ENCODE measurements around the gene COL2A1. TPM values are rescaled to one million over a fixed set of nuclear protein-coding genes. Genes with fewer than 3 reads are reported as not detected.

The COL2A1 gene
- total and polyA plus RNA-seq, 5 donors from 2014 or later = not detected

- H3K4me1 ChIP-seq (ENCODE audit: control insufficient read depth, insufficient read depth, low read length, poor library complexity, severe bottlenecking) = peaks cover 17% of the 10 kb centered on the region
- no peak overlapping the region for H3K4me3 ChIP-seq (ENCODE audit: low read depth, low read length)
- DNase-seq (peak in 2 of 3 donors; percentile 52 to 85), ATAC-seq (ENCODE audit: low read depth in 2 of 2) (peak; percentile 87 to 92)
- no peaks in the 10 kb centered on the region for H3K27me3 ChIP-seq (ENCODE audit: control insufficient read depth, insufficient read depth, low read length)
- H3K9me3 ChIP-seq (ENCODE audit: control insufficient read depth in 2 of 2, low read length in 2 of 2) = no peaks in the 10 kb centered on the region
- peaks cover 8 to 28% (median 14%) of the 10 kb centered on the region in 4 donors for H3K4me1 Mint-ChIP-seq
- H3K4me3 Mint-ChIP-seq = peak overlapping the region in 1 of 4 donors; percentile 46
- H3K27ac ChIP-seq (ENCODE audit: insufficient read depth, low read length, poor library complexity, severe bottlenecking) = no peak overlapping the region
- no peaks in the 10 kb centered on the region for H3K9me3 Mint-ChIP-seq
- no peaks in the 10 kb centered on the region for H3K36me3 ChIP-seq (ENCODE audit: control insufficient read depth, insufficient read depth, low read length)
- peak overlapping the region in 2 of 3 donors; percentile 66 to 68 for H3K27ac Mint-ChIP-seq
- no peaks in the 10 kb centered on the region for H3K36me3 Mint-ChIP-seq
- peaks cover 19% of the 10 kb centered on the region for H3K27me3 Mint-ChIP-seq
Measured at GRCh38 chr12:47990351-47991105, 13.7 kb downstream of the COL2A1 start.

DNA sequence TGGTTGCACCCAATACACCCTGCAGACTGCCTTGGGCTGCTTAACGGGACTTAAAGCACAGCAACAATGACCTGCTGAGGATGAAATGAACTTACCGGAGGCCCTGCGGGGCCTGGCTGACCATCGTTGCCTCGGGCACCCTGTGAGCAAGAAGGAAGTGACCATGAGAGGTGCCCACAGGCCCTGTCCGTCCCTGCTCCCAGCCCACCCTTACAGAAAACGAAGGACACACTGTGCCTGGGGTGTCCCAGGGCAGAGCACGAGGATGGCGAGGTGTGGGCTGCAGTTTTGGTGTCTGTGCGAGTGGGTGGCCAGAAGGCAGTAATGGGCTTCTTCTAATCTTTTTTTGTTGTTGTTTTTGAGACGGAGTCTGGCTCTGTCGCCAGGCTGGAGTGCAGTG, 14.6 kb downstream of the COL2A1 start:
- no peak for ATAC-seq (ENCODE audit: low read depth in 2 of 2)
- Histone ChIP-seq H3K9me3 (ENCODE audit: control insufficient read depth in 2 of 2, low read length in 2 of 2) (no peaks in the 10 kb centered on the region), H3K4me1 (ENCODE audit: control insufficient read depth, insufficient read depth, low read length, poor library complexity, severe bottlenecking) (peaks cover 17% of the 10 kb centered on the region), H3K27me3 (ENCODE audit: control insufficient read depth, insufficient read depth, low read length) (no peaks in the 10 kb centered on the region), H3K27ac (ENCODE audit: insufficient read depth, low read length, poor library complexity, severe bottlenecking) (no peak overlapping the region), H3K36me3 (ENCODE audit: control insufficient read depth, insufficient read depth, low read length) (no peaks in the 10 kb centered on the region), H3K4me3 (ENCODE audit: low read depth, low read length) (no peak overlapping the region)
- H3K27ac Mint-ChIP-seq = peak overlapping the region; percentile 42 to 68 (median 48)
- DNase-seq = no peak
- no peaks in the 10 kb centered on the region for H3K36me3 Mint-ChIP-seq
- H3K4me1 Mint-ChIP-seq = peaks cover 8 to 28% (median 14%) of the 10 kb centered on the region in 4 donors
- H3K9me3 Mint-ChIP-seq = no peaks in the 10 kb centered on the region
- no peak overlapping the region for H3K4me3 Mint-ChIP-seq
- peaks cover 11% of the 10 kb centered on the region for H3K27me3 Mint-ChIP-seq

- Histone ChIP-seq H3K27me3 (ENCODE audit: control insufficient read depth, insufficient read depth, low read length) (no peaks in the 10 kb centered on the region), H3K36me3 (ENCODE audit: control insufficient read depth, insufficient read depth, low read length) (no peaks in the 10 kb centered on the region), H3K27ac (ENCODE audit: insufficient read depth, low read length, poor library complexity, severe bottlenecking) (no peak overlapping the region), H3K4me1 (ENCODE audit: control insufficient read depth, insufficient read depth, low read length, poor library complexity, severe bottlenecking) (peaks cover 17% of the 10 kb centered on the region), H3K9me3 (ENCODE audit: control insufficient read depth in 2 of 2, low read length in 2 of 2) (no peaks in the 10 kb centered on the region), H3K4me3 (ENCODE audit: low read depth, low read length) (no peak overlapping the region)
- Mint-ChIP-seq H3K4me1 (peaks cover 8 to 28% (median 14%) of the 10 kb centered on the region in 4 donors), H3K4me3 (no peak overlapping the region), H3K36me3 (no peaks in the 10 kb centered on the region), H3K27ac (peak overlapping the region in 1 of 3 donors; percentile 48), H3K27me3 (peaks cover 9% of the 10 kb centered on the region), H3K9me3 (no peaks in the 10 kb centered on the region)
- DNase-seq (no peak), ATAC-seq (ENCODE audit: low read depth in 2 of 2) (no peak)
Measured at GRCh38 chr12:47989023-47989417, 15.3 kb downstream of the COL2A1 start.

GRCh38 chr12:47988073-47989022, 15.9 kb downstream of the COL2A1 start:
- no peaks in the 10 kb centered on the region for H3K27me3 ChIP-seq (ENCODE audit: control insufficient read depth, insufficient read depth, low read length)
- Mint-ChIP-seq H3K4me1 (peaks cover 8 to 28% (median 14%) of the 10 kb centered on the region in 4 donors), H3K9me3 (no peaks in the 10 kb centered on the region), H3K4me3 (peak overlapping the region in 1 of 4 donors; percentile 36), H3K36me3 (no peaks in the 10 kb centered on the region), H3K27me3 (peaks cover 5% of the 10 kb centered on the region), H3K27ac (peak overlapping the region in 2 of 3 donors; percentile 76 to 90)
- no peak for DNase-seq
- peaks cover 17% of the 10 kb centered on the region for H3K4me1 ChIP-seq (ENCODE audit: control insufficient read depth, insufficient read depth, low read length, poor library complexity, severe bottlenecking)
- H3K36me3 ChIP-seq (ENCODE audit: control insufficient read depth, insufficient read depth, low read length) = no peaks in the 10 kb centered on the region
- no peak overlapping the region for H3K4me3 ChIP-seq (ENCODE audit: low read depth, low read length)
- H3K9me3 ChIP-seq (ENCODE audit: control insufficient read depth in 2 of 2, low read length in 2 of 2) = no peaks in the 10 kb centered on the region
- no peak for ATAC-seq (ENCODE audit: low read depth in 2 of 2)
- H3K27ac ChIP-seq (ENCODE audit: insufficient read depth, low read length, poor library complexity, severe bottlenecking) = no peak overlapping the region

- Histone ChIP-seq H3K27ac (ENCODE audit: insufficient read depth, low read length, poor library complexity, severe bottlenecking) (no peak overlapping the region), H3K27me3 (ENCODE audit: control insufficient read depth, insufficient read depth, low read length) (no peaks in the 10 kb centered on the region), H3K4me1 (ENCODE audit: control insufficient read depth, insufficient read depth, low read length, poor library complexity, severe bottlenecking) (peaks cover 17% of the 10 kb centered on the region), H3K4me3 (ENCODE audit: low read depth, low read length) (no peak overlapping the region), H3K36me3 (ENCODE audit: control insufficient read depth, insufficient read depth, low read length) (no peaks in the 10 kb centered on the region), H3K9me3 (ENCODE audit: control insufficient read depth in 2 of 2, low read length in 2 of 2) (no peaks in the 10 kb centered on the region)
- no peaks in the 10 kb centered on the region for H3K9me3 Mint-ChIP-seq
- H3K36me3 Mint-ChIP-seq = no peaks in the 10 kb centered on the region
- ATAC-seq (ENCODE audit: low read depth in 2 of 2) (no peak), DNase-seq (no peak)
- H3K27ac Mint-ChIP-seq = peak overlapping the region in 1 of 3 donors; percentile 46
- H3K27me3 Mint-ChIP-seq = peaks cover 5% of the 10 kb centered on the region
- H3K4me1 Mint-ChIP-seq = peaks cover 8 to 28% (median 14%) of the 10 kb centered on the region in 4 donors
- H3K4me3 Mint-ChIP-seq = no peak overlapping the region
Measured at GRCh38 chr12:47987411-47988072, 16.7 kb downstream of the COL2A1 start.

DNA sequence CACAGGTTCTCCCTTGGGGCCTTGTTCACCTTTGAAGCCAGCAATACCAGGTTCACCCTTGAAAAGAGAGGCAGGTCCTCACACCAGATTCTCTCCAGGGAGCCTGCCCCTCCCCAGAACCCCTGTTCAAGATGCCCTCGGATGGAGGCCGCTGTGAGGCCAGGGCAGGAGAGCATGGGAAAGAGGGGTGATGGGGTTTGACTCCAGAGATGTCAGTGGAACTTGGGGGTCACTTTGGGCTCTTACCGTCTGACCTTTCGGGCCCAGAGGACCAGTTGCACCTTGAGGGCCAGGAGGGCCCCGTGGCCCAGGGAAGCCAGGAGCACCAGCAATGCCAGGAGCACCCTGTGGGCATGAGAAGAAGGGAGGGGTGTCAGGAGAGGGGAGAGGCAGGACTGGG, 17.4 kb downstream of the COL2A1 start:
- no peaks in the 10 kb centered on the region for H3K36me3 Mint-ChIP-seq
- ATAC-seq (ENCODE audit: low read depth in 2 of 2) (no peak), DNase-seq (no peak)
- no peak overlapping the region for H3K4me3 ChIP-seq (ENCODE audit: low read depth, low read length)
- H3K27ac Mint-ChIP-seq = no peak overlapping the region
- no peaks in the 10 kb centered on the region for H3K9me3 Mint-ChIP-seq
- no peak overlapping the region for H3K4me3 Mint-ChIP-seq
- peaks cover 17% of the 10 kb centered on the region for H3K4me1 ChIP-seq (ENCODE audit: control insufficient read depth, insufficient read depth, low read length, poor library complexity, severe bottlenecking)
- H3K36me3 ChIP-seq (ENCODE audit: control insufficient read depth, insufficient read depth, low read length) = no peaks in the 10 kb centered on the region
- H3K27me3 ChIP-seq (ENCODE audit: control insufficient read depth, insufficient read depth, low read length) = no peaks in the 10 kb centered on the region
- H3K27me3 Mint-ChIP-seq = peaks cover 5% of the 10 kb centered on the region
- peaks cover 8 to 28% (median 14%) of the 10 kb centered on the region in 4 donors for H3K4me1 Mint-ChIP-seq
- no peaks in the 10 kb centered on the region for H3K9me3 ChIP-seq (ENCODE audit: control insufficient read depth in 2 of 2, low read length in 2 of 2)
- no peak overlapping the region for H3K27ac ChIP-seq (ENCODE audit: insufficient read depth, low read length, poor library complexity, severe bottlenecking)

- no peaks in the 10 kb centered on the region for H3K36me3 Mint-ChIP-seq
- Histone ChIP-seq H3K4me1 (ENCODE audit: control insufficient read depth, insufficient read depth, low read length, poor library complexity, severe bottlenecking) (peaks cover 17% of the 10 kb centered on the region), H3K9me3 (ENCODE audit: control insufficient read depth in 2 of 2, low read length in 2 of 2) (no peaks in the 10 kb centered on the region), H3K27me3 (ENCODE audit: control insufficient read depth, insufficient read depth, low read length) (no peaks in the 10 kb centered on the region), H3K4me3 (ENCODE audit: low read depth, low read length) (no peak overlapping the region), H3K27ac (ENCODE audit: insufficient read depth, low read length, poor library complexity, severe bottlenecking) (no peak overlapping the region), H3K36me3 (ENCODE audit: control insufficient read depth, insufficient read depth, low read length) (no peaks in the 10 kb centered on the region)
- ATAC-seq (ENCODE audit: low read depth in 2 of 2) = no peak
- no peak overlapping the region for H3K4me3 Mint-ChIP-seq
- H3K9me3 Mint-ChIP-seq = no peaks in the 10 kb centered on the region
- peaks cover 5% of the 10 kb centered on the region for H3K27me3 Mint-ChIP-seq
- H3K27ac Mint-ChIP-seq = no peak overlapping the region
- peaks cover 8 to 26% (median 14%) of the 10 kb centered on the region in 4 donors for H3K4me1 Mint-ChIP-seq
- no peak for DNase-seq
Measured at GRCh38 chr12:47986291-47986660, 18.0 kb downstream of the COL2A1 start.
